Activated CD8-positive, alpha-beta T cell treated with anti-CD3 and anti-CD28 coated beads for 36 hours (primary cell): ENCODE results near the gene PLD1. TPM values are rescaled to one million over a fixed set of nuclear protein-coding genes. Genes with fewer than 3 reads are reported as not detected.

ENCODE experiments used
- ATAC-seq: fragments of 200-7000 bp; cut with Tn5 transposase; one replicate; pipeline ENCODE4 v1.10.0; 2021; ENCODE audit warnings: mild to moderate bottlenecking, moderate library complexity
- CTCF ChIA-PET: fragments of 350-600 bp; sonication (Branson Sonifier 250); formaldehyde crosslinking; loops from one replicate; lab custom pipeline; 2021; ENCODE audit warnings: antibody characterized with exemption; lab: Charles Lee
- POLR2A ChIA-PET: fragments of 350-600 bp; sonication (Branson Sonifier 250); formaldehyde crosslinking; loops from one replicate; lab custom pipeline; 2021; ENCODE audit warnings: antibody characterized with exemption; lab: Charles Lee
- DNase-seq: peaks from one replicate; pipeline ENCODE4 v3.0.0-alpha.2; 2020
- H3K27ac Mint-ChIP-seq: one replicate; pipeline ENCODE4 v1.8.0; 2021; ENCODE audit warnings: mild to moderate bottlenecking, mixed read lengths
- H3K27me3 Mint-ChIP-seq: one replicate; pipeline ENCODE4 v1.8.0; 2021; ENCODE audit warnings: mixed read lengths
- H3K36me3 Mint-ChIP-seq: one replicate; pipeline ENCODE4 v1.8.0; 2021; ENCODE audit warnings: low read depth, mixed read lengths
- H3K4me1 Mint-ChIP-seq: one replicate; pipeline ENCODE4 v1.8.0; 2021; ENCODE audit warnings: low read depth, mixed read lengths
- H3K4me3 Mint-ChIP-seq: one replicate; pipeline ENCODE4 v1.8.0; 2021; ENCODE audit warnings: mild to moderate bottlenecking, moderate library complexity, mixed read lengths
- H3K9me3 Mint-ChIP-seq: one replicate; pipeline ENCODE4 v1.8.0; 2021; ENCODE audit warnings: mixed read lengths
- intact Hi-C: fragments of 100-400 bp; cut with micrococcal nuclease; formaldehyde crosslinking; loops from one replicate; pipeline ENCODE4 v1.10.0; 2022
- total RNA-seq, 2 experiments: library from RNA; stranded (reverse); gene quantifications; one replicate each; pipeline ENCODE4 v1.2.3, GENCODE V29; 2021
- TF ChIP-seq, protein P1 (sequence below): fragments of 200-600 bp; IDR thresholded peaks from one replicate; pipeline ENCODE4 v1.8.0; 2022; ENCODE audit warnings: antibody characterized with exemption, mild to moderate bottlenecking

Gene PLD1
- total RNA-seq, 2 experiments from 2014 or later: 0.86 to 1.2 TPM

DNA sequence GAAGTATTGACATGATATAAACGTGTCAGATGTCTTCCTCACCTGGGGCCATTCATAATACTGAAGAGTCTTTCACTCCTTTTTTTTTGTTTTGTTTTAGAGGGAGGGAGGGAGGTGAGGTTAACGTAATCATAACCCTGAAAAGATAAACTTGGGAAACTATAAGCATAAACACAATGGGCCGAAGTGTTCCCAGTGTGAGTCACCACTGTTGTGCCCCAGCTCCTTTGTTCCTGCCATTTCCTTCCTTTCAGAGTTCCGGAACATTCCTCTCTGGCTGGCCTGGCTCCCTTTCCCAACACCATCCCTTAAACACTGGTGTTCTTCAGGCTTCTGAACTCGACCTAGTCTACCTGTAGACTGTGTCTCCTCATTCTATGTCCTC is 18.6 kb downstream of the PLD1 start:
- Mint-ChIP-seq H3K27ac (no peak overlapping the region), H3K27me3 (no peaks in the 10 kb centered on the region), H3K36me3 (no peaks in the 10 kb centered on the region), H3K4me3 (no peak overlapping the region), H3K4me1 (no peaks in the 10 kb centered on the region), H3K9me3 (no peaks in the 10 kb centered on the region)
- no peak for DNase-seq
- intact Hi-C loops: no loop called here
- CTCF ChIA-PET: interaction anchor here (1.2 kb wide), 1 partner anchor 19 kb away, joined by 4 read pairs; no protein-coding TSS in a partner anchor
- TF ChIP-seq, protein P1, sequence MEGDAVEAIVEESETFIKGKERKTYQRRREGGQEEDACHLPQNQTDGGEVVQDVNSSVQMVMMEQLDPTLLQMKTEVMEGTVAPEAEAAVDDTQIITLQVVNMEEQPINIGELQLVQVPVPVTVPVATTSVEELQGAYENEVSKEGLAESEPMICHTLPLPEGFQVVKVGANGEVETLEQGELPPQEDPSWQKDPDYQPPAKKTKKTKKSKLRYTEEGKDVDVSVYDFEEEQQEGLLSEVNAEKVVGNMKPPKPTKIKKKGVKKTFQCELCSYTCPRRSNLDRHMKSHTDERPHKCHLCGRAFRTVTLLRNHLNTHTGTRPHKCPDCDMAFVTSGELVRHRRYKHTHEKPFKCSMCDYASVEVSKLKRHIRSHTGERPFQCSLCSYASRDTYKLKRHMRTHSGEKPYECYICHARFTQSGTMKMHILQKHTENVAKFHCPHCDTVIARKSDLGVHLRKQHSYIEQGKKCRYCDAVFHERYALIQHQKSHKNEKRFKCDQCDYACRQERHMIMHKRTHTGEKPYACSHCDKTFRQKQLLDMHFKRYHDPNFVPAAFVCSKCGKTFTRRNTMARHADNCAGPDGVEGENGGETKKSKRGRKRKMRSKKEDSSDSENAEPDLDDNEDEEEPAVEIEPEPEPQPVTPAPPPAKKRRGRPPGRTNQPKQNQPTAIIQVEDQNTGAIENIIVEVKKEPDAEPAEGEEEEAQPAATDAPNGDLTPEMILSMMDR: no peak
- POLR2A ChIA-PET: no interaction called here
- no peak for ATAC-seq

DNA sequence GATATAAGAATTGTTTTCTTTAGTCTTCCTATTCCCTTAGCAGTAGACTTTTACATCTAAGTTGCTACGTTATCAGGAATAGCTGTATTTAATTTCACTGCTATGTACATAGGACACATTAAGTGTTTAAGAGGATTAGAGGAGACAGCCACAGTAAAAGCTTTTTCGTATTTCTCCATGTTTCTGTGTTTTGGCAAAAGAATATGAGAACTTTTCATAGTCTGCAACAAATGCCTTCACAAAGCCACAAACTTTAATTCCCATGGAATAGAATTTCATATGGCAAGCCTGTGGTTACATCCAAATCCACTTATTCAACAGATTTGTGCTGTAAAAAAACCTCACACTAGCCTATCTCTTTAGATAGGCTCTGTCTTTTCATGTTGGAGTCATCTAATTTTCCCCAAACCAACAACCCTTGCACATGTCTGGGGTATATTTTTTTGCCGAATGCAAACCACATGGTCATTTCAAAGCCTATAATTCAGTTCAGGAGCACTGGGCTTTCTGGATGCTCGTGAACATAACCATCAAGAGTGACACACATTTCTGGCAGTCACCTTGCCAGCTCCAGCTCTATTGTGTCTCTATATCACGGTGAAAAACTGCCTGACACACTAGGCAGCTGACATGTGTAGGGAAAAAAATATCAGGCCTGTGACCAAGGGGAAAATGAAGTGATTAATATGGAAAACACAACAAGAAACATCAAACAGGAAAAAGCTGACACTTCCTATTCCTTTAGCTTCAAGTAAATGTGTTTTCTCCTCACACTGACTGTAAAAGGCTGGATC is 19.2 kb downstream of the PLD1 start:
- Mint-ChIP-seq H3K27ac (no peak overlapping the region), H3K27me3 (no peaks in the 10 kb centered on the region), H3K4me3 (no peak overlapping the region), H3K4me1 (no peaks in the 10 kb centered on the region), H3K36me3 (no peaks in the 10 kb centered on the region), H3K9me3 (no peaks in the 10 kb centered on the region)
- intact Hi-C loops: no loop called here
- DNase-seq: no peak
- ChIA-PET POLR2A (no interaction called here), CTCF (interaction anchor here (1.2 kb wide), 1 partner anchor 18 kb away, joined by 4 read pairs; no protein-coding TSS in a partner anchor)
- TF ChIP-seq, protein P1: no peak
- no peak for ATAC-seq

DNA sequence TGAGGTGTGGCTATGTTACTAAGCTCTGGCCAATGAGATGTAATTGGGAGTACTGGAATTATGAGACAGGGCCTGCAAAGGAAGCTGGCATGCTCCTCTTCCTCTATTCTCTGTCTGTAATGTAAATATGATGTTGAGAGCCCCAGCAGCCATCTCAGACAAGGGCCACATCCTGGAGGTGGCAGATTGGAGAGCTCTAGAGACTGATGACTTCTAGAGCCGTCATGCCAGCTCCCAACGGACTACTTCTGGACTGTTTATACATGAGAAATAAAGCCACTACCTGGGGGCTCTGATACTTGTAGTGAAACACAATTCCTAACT is 19.7 kb downstream of the PLD1 start:
- ChIA-PET CTCF (no interaction called here), POLR2A (no interaction called here)
- TF ChIP-seq, protein P1: no peak
- no peak overlapping the region for H3K27ac Mint-ChIP-seq
- H3K9me3 Mint-ChIP-seq: no peaks in the 10 kb centered on the region
- intact Hi-C loops: no loop called here
- no peaks in the 10 kb centered on the region for H3K36me3 Mint-ChIP-seq
- DNase-seq: no peak
- no peak overlapping the region for H3K4me3 Mint-ChIP-seq
- H3K27me3 Mint-ChIP-seq: no peaks in the 10 kb centered on the region
- ATAC-seq: no peak
- no peaks in the 10 kb centered on the region for H3K4me1 Mint-ChIP-seq

DNA sequence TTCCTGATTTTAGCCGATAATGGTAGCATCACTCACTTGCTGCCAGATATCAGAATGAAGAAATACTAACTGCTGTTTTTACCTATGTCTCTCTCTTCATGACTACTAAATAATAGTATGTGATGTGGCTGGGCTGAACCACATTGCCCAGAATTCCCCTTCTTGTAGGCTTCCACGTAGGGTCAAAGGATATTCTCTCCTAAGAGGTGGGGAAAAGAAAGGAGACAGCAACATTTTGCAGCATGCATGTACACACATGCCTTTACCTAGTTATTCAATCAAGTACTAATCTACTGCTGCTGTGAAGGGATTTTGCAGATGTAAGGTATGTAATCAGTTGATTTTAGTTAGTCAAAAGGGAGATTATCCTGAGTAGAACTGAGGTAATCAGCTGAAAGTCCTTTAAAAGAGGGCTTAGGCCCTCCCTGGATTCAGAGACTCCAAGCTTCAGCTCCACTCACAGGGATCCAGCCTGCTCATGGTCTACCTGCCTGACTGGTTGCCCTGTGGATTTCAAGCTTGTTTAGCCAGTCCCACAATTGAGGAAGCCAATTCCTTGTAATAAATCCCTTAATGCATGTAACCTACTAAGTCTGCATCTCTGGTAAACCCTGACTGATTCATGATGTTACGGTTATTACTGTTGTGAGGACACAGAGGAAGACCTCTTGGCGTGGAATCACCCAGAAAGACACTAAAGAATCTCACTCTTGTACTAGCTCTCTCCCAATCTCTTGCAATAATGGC is 20.4 kb downstream of the PLD1 start:
- Mint-ChIP-seq H3K27ac (no peak overlapping the region), H3K36me3 (no peaks in the 10 kb centered on the region), H3K4me1 (no peaks in the 10 kb centered on the region), H3K9me3 (no peaks in the 10 kb centered on the region), H3K27me3 (no peaks in the 10 kb centered on the region), H3K4me3 (no peak overlapping the region)
- CTCF ChIA-PET: interaction anchor here (1.1 to 1.2 kb wide), 2 partner anchors 14 to 552 kb away, joined by 3 read pairs; no protein-coding TSS in a partner anchor
- DNase-seq (no peak), ATAC-seq (no peak)
- POLR2A ChIA-PET: no interaction called here
- intact Hi-C loops: loop anchor here (5.0 kb wide), 1 partner anchor 32 kb away; no protein-coding TSS in a partner anchor
- TF ChIP-seq, protein P1: no peak
